Germinal center (tissue), 1 donor: ENCODE results near the gene COL9A3.

Experiments
- DNase-seq: peaks from one replicate; pipeline ENCODE4 v3.0.0; 2012; ENCODE audit warnings: mixed read lengths, low spot score

COL9A3 gene

DNA sequence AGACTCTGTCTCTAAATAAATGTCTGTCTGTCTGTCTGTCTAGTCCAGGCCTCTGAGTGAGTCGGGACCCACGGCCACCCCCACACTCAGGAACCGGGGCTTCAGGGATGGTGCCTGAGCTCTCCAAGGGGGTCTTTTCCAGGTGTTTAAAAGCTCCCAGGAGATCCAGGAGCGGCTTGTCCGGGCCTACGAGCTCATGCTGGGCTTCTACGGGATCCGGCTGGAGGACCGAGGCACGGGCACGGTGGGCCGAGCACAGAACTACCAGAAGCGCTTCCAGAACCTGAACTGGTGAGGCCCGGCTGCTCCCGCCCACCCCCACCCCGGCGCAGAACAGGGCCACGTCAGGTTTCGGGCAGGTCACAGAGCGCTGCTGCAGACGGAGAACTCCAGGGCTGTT lies 5.5 kb upstream of the COL9A3 start:
- DNase-seq: no peak

DNA sequence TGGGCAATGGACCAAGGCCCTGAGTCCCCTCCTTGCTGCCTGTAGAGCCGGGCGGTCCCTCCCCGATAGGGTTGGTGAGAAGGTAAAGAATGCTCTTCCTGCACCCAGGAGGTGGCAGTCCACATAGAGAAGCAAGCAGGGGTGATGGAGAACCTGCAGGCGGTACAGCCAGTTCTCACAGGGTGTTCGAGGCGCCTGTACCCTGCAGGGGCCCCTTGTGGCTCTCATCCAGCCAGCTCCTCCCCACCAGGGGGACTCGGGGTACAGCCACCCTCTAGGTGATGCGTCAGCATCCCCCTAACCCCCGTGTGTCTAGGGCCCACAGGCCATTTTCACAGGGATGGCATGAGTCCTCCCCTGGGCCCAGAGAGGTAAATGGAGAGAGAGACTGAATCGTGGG lies 5.1 kb upstream of the COL9A3 start:
- no peak for DNase-seq

DNA sequence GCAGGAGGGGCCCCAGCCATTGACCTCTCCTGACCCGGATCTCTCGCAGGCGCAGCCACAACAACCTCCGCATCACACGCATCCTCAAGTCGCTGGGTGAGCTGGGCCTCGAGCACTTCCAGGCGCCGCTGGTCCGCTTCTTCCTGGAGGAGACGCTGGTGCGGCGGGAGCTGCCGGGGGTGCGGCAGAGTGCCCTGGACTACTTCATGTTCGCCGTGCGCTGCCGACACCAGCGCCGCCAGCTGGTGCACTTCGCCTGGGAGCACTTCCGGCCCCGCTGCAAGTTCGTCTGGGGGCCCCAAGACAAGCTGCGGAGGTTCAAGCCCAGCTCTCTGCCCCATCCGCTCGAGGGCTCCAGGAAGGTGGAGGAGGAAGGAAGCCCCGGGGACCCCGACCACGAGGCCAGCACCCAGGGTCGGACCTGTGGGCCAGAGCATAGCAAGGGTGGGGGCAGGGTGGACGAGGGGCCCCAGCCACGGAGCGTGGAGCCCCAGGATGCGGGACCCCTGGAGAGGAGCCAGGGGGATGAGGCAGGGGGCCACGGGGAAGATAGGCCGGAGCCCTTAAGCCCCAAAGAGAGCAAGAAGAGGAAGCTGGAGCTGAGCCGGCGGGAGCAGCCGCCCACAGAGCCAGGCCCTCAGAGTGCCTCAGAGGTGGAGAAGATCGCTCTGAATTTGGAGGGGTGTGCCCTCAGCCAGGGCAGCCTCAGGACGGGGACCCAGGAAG lies 4.5 kb upstream of the COL9A3 start:
- no peak for DNase-seq

DNA sequence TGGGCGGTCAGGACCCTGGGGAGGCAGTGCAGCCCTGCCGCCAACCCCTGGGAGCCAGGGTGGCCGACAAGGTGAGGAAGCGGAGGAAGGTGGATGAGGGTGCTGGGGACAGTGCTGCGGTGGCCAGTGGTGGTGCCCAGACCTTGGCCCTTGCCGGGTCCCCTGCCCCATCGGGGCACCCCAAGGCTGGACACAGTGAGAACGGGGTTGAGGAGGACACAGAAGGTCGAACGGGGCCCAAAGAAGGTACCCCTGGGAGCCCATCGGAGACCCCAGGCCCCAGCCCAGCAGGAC lies 4.0 kb upstream of the COL9A3 start:
- DNase-seq: no peak

DNA sequence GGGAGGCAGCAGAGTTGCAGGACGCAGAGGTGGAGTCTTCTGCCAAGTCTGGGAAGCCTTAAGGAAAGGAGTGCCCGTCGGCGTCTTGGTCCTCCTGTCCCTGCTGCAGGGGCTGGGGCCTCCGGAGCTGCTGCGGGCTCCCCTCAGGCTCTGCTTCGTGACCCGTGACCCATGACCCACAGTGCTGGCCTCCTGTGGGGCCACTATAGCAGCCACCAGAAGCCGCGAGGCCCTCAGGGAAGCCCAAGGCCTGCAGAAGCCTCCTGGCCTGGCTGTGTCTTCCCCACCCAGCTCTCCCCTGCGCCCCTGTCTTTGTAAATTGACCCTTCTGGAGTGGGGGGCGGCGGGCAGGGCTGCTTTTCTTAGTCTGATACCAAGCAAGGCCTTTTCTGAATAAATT lies 3.3 kb upstream of the COL9A3 start:
- no peak for DNase-seq

DNA sequence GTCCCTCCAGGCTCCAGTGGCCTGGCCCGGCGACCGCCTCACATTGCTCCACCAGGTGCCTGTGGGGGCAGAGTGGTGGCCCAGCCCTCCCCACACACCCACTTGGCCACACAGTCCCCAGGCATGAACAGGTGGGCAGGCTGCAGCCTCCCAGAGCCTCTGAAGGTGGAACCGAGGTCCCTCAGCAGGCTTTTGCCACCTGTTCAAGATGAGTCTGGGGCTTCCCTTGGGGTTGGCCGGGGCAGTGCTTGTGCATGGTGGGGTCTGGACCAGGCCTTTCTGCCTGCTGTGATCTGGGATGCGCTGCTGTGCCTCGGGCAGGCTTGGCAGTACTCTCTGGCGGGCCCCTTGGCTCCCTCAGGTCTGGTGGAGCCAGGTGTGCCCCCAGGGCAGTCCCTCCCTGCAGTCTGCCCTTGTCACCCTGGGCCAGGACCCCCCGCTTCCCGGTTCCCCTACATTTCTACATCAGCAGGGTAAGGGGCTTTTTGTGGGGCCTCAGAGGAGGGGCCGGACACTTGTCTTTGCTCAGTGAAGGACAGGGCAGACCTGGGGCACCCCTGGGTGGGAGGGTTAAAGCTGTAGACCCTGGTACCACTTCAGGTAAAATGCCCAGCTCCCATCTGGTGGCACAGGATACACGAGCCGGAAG lies 2.7 kb upstream of the COL9A3 start:
- DNase-seq: no peak

DNA sequence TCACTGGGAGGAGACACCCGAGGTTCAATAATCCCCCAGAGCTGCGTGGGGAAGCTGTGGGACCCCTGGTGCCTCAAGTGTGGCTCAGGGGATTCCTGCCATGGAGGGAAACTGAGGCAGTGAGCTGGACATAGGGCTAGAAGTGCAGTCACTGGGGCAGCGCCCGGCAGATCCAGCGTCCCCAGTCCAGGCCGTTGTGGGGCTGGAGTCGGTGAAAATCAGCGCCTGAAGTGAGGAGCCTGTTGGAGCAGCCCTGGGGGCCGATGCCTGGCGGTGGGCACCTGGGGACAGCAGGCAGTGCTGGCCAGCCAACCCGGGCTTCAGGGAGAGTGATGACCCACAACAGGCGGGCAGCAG lies 2.2 kb upstream of the COL9A3 start:
- no peak for DNase-seq

DNA sequence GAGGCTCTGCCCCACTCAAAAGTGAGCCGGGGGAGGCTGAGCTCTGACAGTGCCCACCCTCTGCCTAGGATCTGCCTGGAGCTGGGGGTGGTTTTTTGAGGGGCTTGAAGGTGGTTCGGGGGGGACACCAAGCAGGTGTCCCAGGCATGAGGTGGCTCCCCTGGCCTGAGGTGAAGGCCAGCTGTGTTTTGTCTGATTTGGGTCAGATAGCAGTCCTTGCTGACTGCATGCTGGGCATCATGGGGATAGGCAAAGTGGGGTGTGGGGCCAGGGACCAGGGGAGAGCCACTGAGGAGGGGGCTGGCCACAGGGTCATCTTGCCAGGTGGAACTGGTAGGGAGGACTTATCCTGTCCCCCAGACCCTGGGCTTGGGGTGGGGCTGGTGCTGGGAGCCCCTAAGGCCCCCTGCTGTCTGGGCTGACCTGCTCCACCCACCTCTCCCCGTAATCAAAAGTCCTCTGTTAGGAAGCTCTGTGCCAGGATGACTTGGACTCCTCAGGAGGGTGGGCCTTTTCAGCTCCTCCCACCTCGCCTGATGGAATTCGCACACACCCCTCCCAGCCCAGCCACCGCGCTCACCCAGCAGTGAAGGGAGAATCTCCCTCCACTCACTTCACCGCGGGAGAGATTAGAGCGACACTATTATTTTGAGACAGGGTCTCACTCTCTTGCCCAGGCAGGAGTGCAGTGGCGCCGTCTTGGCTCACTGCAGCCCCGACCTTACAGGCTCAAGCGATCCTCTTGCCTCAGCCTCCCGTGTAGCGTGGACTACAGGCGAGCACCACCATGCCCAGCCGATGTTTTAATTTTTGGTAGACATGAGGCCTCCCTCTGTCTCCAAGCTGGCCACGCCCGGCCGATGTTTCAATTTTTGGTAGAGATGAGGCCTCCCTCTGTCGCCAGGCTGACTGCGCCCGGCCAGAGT lies 1.5 kb upstream of the COL9A3 start:
- DNase-seq: no peak

DNA sequence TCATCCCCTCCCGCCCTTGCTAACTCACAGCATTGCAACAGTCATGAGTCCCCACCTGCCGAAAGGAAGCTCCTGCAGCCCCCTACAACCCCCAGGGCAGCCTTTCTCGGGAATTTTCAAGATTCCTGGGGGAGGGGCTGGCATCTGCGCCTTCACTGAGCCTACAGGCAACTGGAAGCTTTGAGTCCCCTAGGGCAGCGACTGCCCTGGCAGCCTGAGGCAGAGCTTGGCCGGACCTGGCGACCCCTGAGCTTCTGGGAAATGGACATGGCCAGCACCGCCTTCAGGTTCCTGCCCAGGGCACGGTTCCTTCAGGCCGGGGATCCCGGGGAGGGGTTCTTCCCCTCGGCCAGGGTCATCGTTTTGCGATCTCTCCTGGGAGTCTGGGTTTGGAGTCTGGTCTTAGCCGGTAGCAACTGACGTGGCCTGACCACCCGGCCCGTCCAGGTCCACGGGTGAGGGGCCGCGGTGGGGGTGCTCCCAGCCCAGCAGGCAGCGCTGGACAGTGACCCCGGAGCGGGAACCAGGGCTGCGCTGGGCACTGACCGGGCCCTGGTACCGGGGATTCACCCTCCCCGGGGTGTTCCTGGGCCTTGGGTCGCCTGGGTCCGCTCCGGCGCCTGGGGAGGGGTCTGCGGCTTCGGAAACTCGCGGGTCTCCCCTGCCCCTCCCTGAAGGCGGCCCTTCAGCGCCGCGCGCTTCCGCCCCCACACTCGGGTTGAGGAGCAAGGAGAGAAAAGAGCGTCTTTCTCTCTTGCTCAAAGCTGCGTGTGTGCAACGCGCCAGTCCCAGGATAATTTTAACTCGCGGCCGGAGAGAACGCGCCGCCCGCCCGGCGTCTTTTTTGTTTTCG lies 593 bp upstream of the COL9A3 start:
- DNase-seq: no peak

DNA sequence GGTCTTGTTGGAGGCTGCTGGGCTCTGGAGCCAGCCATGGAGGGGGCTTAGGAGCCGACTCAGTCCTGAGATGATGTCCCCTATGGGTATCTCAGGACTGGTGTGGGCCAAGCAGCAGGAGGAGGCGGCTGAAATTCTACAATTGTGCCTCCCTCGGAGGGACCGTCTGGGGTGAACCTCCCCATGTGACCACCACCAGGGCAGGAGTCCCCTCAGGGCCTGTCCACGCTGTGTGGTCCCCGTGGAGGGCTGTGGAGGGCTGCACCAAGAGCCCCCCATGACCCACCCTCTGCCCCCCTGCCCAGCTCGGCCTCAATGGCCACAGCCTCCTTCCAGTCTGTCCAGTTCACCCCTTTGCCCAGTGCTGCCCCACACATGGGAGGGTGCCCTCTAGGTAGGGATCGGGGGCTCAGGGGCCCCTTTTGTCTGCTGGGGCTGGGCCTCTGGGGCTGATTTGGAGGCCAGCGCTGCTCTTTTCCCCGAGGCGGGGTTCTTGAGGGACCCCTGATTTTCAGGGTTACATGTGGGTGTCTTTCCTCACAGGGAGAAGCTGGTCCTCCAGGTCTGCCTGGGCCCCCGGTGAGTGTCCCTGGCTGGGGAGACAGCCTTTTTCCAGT lies 1.2 kb downstream of the COL9A3 start:
- DNase-seq: no peak

DNA sequence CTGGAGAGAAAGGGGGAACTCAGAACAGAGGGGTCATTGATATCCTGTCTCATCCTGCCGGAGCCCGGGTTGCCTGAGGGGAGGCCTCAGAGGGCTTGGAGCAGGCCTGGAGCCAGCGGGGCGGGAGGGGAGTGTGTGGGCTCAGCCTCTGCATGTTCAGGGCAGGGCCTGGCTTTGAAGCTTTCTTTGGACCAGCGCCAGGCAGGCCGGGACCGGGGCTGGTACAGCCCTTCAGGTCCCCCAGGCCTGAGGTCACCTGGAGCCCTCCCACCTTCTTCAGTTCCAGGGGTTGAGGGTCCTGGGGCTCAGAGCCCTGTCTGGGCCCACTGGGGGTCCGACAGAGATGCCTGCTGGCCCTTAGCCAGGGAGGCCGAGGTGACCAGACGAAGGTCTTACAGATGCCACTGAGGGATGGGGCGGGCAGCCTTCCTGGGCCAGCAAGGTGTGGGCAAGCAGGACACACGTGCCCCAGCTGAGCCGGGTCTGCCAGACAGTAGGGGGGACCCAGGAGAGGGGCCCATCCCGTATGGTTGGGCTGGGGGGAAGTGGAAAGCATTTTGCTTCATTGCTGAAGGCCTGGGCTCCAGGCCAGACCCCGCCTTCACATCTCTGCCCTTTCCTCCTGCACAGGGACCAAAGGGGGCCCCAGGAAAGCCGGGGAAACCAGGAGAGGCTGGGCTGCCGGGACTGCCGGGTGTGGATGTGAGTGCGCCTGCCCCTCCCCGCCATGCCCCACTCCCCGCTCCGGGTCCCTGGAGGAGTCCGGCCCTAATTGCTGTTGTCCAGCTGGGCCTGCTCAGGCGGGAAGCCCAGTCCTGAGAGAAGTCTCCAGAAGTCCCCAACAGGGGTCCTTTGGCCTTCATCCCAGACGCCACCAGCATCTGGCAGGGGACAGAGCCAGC lies 2.0 kb downstream of the COL9A3 start:
- DNase-seq: no peak

DNA sequence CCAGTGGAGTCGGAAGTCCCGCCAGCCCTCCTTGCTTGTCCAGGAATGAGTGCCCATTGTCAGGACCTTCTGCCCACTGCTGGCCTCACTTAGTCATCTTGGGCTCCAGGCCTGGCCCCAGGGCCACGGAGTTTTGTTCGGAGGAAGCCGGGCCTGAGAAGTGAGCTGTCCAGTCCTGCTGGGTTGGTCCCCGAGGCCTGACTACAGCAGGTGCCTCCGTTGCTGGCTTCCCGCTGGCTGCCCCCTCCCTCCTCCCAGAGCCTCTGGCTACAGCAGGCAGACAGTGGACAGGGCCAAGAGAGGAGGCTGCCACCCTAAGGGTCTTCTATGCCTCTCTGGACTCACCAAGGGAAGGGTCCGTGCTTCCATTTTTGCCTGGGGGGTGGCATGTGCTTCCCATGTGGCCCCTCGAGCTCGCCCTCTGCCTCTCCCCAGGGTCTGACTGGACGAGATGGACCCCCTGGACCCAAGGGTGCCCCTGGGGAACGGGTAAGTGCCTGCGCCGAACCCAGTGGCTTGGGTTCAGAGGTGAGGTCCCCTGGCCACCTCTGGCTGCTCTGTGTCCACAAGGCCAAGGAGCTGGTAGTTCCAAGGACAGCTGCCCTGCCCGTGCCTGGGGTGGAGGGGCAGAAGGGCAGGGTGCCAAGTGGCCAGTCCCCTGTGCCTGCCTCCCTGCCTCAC lies 2.8 kb downstream of the COL9A3 start:
- DNase-seq: no peak

DNA sequence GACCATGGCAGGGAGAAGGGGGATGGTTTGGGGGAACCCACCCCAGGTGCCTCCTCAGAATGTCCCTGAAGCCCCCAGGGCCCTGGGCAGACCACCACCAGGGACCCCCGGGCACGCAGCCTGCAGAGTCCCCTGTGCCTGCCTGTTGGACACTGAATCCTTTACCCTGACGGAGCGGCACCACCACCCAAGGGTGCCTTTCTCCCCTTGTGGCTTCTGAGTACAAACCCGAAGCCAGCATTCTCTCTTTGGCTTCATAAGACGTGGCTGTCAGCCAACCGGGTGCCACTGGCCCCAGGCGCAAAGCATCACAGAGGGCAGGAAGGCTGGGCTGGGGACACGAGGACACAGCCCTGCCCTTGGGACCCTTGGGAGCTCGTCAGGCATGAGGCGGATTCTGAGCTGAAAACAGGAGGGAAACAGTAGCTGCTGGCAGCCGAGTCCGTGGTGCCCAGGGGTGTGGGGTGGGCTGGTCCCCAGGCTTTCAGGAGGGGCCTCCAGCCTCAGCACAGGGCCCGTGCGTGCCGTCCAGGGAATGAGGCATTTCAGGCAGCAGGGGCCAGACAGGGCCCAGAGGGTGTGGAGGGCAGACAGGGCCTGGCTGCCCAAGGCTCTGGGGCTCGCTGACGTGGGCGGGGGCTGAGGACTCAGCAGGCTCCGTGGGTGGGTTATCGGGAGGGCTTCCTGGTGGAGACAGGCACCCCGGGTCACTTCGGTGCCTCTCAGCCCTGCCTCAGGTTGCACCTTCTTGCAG lies 3.5 kb downstream of the COL9A3 start:
- no peak for DNase-seq

DNA sequence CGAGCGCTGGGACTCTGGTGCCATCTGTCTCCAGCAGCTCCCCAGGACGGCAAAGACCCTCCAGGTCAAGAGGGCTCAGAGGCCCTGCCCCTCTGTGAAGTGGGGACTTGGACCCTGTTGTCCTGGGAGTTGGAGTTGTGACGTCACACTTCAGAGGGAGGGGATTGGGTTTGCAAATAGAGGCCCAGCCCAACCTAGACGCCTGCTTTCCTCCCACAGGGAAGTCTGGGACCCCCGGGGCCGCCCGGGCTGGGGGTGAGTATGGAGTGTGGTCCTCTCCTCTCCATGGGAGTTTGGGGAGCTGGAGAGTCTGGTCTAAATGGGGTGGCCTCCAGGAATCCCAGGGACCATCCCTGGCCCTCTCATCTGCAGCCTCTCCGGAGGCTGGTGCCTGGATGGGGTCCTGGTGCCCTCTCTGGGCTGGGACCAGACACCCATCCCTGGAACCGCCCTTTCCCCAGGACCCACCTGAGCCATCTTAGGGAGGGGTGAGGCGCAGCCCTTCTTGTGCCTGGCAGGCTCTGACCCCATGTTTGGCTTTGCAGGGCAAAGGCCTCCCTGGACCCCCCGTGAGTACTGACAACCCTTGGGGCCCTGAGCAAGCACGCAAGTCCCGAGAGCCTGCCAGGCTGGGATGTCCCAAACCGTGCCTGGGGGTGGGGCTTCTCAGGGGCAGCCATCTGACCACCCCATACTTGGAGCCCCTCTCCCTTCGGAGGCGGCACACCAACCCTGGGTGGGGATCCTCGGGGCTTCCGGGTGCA lies 4.3 kb downstream of the COL9A3 start:
- no peak for DNase-seq

DNA sequence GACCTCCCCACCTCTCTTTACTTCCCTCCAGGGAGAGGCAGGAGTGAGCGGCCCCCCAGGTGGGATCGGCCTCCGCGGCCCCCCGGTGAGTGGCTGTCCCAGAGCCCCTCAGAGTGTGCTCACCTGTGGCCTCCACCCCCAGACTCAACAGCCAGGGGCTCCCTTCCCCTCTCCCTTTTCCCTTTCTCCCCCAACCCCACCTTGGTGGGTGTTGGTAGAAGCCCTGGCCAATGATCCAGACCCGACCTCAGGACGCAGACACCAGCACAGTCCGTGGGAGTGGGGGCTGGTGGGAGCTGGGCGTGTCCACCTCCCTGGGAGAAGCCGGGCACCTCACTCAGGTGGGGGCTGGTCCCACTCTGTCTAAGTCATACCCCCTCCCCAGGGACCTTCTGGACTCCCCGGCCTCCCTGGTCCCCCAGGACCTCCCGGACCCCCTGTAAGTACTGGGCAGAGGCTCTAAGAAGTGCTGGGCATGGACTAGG lies 4.9 kb downstream of the COL9A3 start:
- DNase-seq: no peak

DNA sequence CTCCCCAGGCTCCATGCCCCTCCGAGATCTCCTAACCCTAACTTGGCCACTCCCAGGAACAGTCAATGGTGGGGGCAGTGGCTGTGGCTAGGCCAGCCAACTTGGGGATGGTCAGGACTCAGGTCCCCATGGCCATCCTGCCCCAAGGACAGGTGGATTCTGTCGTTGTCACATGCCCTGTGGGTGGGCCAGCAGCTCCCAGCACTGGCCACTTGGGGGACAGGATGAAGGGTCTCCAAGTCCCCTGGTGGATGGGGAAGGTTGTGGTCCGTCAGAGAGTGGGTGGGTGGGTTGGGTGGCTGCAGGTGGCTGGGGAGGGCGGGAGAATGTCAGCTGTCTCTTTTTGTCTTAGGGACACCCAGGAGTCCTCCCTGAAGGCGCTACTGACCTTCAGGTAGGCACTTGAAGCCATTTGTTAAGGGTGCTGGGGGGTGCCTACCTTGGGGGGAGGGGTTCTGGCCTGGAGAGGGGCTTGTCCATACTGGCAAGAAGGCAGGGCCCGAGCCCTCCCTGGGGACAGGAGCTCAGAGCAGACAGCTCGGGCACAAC lies 5.5 kb downstream of the COL9A3 start:
- DNase-seq: no peak

DNA sequence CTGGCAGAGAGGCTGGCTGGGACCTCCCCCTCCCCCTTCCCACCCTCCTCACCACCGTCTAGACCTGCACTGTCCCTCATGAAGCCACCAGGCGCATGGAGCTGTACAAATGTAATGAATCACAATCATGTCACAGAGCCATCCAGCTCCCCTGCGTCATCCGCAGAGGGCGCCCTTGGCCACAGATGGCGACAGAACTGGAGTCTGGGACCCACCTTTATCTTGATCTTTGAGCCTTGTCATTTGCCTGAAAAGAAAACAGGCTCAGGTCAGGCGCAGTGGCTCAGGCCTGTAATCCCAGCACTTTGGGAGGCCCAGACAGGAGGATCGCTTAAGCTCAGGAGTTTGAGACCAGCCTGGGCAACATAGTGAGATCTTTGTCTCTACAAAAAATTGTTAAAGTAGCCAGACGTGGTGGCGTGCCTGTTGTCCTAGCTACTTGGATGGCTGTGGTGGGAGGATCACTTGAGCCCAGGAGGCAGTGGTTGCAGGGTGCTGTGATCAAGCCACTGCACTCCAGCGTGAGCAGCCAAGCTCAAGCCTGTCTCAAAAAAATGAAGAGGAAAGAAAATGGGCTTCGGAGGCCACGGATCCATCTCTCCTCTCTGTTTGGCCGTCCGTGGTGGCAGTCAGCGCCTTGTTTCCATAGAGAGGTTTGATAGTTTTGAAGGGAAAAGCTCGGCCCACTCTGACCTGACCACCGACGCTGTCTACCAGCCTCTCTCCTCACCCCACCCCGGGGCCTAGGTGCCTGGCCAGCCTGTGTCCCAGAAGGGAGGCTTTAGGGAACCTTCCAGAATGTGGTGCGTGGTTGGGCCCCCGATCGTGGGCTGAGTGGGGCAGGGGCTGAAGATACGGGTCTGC lies 6.2 kb downstream of the COL9A3 start:
- peak; percentile 76 for DNase-seq
